Activated naive CD8-positive, alpha-beta T cell treated with anti-CD3 and anti-CD28 coated beads, Interleukin-2, amount 50 U/mL, for 24 hours (primary cell): ENCODE data around the gene ARHGAP27.

Experiments used
- ATAC-seq: fragments of 150-1000 bp; cut with Tn5 transposase; one replicate; pipeline ENCODE4 v1.10.0; 2021
- DNase-seq: peaks from one replicate; pipeline ENCODE4 v3.0.0; 2021
- H3K27ac Mint-ChIP-seq: one replicate; pipeline ENCODE4 v1.8.0; 2021; ENCODE audit warnings: mild to moderate bottlenecking, mixed read lengths
- H3K27me3 Mint-ChIP-seq: one replicate; pipeline ENCODE4 v1.8.0; 2021; ENCODE audit warnings: mixed read lengths
- H3K36me3 Mint-ChIP-seq: one replicate; pipeline ENCODE4 v1.8.0; 2021; ENCODE audit warnings: low read depth, mixed read lengths
- H3K4me1 Mint-ChIP-seq: one replicate; pipeline ENCODE4 v1.8.0; 2021; ENCODE audit warnings: mixed read lengths
- H3K4me3 Mint-ChIP-seq: one replicate; pipeline ENCODE4 v1.8.0; 2021; ENCODE audit warnings: mild to moderate bottlenecking, moderate library complexity, mixed read lengths
- H3K9me3 Mint-ChIP-seq: one replicate; pipeline ENCODE4 v1.8.0; 2021; ENCODE audit warnings: mixed read lengths

ARHGAP27 gene

GRCh38 chr17:45394091-45394490, 38.6 kb downstream of the ARHGAP27 start:
- Mint-ChIP-seq H3K4me3 (no peak overlapping the region), H3K27ac (no peak overlapping the region), H3K36me3 (peaks cover 11% of the 10 kb centered on the region), H3K9me3 (no peaks in the 10 kb centered on the region), H3K4me1 (peaks cover 6% of the 10 kb centered on the region), H3K27me3 (no peaks in the 10 kb centered on the region)
- ATAC-seq: no peak
- DNase-seq: no peak

DNA sequence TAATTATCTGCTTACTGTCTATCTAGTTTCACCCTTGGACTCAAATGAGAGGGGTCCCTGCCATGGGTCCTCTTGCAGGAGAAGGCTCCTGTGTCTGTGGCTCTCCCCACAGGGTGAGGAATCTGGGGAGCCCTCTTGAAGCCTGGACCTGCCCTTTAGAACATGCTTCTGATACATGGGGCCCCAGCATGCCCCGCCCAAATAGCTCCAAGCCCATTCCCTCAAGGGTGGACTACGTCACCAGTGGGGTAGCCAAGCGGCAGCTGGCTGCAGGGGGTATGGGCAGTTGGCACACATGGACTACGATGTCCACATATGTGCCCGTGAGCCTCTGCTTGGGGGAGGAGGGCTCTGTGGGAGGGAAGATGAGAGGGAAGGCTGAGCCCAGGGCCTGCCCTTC, 39.3 kb downstream of the ARHGAP27 start:
- H3K9me3 Mint-ChIP-seq: no peaks in the 10 kb centered on the region
- H3K36me3 Mint-ChIP-seq: peaks cover 11% of the 10 kb centered on the region

DNA sequence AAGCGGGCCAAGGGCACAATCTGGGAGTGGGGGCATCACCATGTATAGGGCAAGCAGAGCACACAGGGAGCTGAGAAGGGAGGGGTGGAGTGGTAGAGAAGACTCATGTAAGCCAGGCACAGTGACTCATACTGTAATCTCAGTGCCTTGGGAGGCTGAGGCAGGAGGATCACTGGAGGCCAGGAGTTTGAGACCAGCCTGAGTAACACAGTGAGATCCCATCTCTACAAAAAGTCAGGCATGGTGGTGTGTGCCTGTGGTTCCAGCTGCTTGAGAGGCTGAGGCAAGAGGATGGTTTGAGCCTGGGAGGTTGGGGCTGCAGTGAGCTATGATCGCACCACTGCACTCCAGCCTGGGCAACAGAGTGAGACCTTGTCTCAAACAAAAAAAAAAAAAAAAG, 40.8 kb downstream of the ARHGAP27 start:
- Mint-ChIP-seq H3K27ac (no peak overlapping the region), H3K36me3 (peaks cover 6% of the 10 kb centered on the region), H3K9me3 (no peaks in the 10 kb centered on the region), H3K27me3 (peaks cover 6% of the 10 kb centered on the region), H3K4me3 (no peak overlapping the region), H3K4me1 (peaks cover 17% of the 10 kb centered on the region)
- no peak for DNase-seq
- no peak for ATAC-seq

More for the DNA sequence above, 39.3 kb downstream of the ARHGAP27 start:
- Mint-ChIP-seq H3K4me3 (no peak overlapping the region), H3K27ac (no peak overlapping the region), H3K27me3 (no peaks in the 10 kb centered on the region), H3K4me1 (peaks cover 13% of the 10 kb centered on the region)
- DNase-seq (no peak), ATAC-seq (no peak)

- ATAC-seq (no peak), DNase-seq (no peak)
- H3K4me1 Mint-ChIP-seq: peaks cover 17% of the 10 kb centered on the region
- no peak overlapping the region for H3K27ac Mint-ChIP-seq
- H3K4me3 Mint-ChIP-seq: no peak overlapping the region
- peaks cover 6% of the 10 kb centered on the region for H3K27me3 Mint-ChIP-seq
- peaks cover 4% of the 10 kb centered on the region for H3K36me3 Mint-ChIP-seq
- H3K9me3 Mint-ChIP-seq: no peaks in the 10 kb centered on the region
These were observed 41.4 kb downstream of the ARHGAP27 start for GRCh38 chr17:45391291-45391690.

- Mint-ChIP-seq H3K27ac (no peak overlapping the region), H3K9me3 (no peaks in the 10 kb centered on the region), H3K4me3 (no peak overlapping the region), H3K27me3 (peaks cover 6% of the 10 kb centered on the region), H3K4me1 (peaks cover 20% of the 10 kb centered on the region), H3K36me3 (no peaks in the 10 kb centered on the region)
- ATAC-seq (no peak), DNase-seq (no peak)
These were observed 43.3 kb downstream of the ARHGAP27 start for GRCh38 chr17:45389354-45389753.

DNA sequence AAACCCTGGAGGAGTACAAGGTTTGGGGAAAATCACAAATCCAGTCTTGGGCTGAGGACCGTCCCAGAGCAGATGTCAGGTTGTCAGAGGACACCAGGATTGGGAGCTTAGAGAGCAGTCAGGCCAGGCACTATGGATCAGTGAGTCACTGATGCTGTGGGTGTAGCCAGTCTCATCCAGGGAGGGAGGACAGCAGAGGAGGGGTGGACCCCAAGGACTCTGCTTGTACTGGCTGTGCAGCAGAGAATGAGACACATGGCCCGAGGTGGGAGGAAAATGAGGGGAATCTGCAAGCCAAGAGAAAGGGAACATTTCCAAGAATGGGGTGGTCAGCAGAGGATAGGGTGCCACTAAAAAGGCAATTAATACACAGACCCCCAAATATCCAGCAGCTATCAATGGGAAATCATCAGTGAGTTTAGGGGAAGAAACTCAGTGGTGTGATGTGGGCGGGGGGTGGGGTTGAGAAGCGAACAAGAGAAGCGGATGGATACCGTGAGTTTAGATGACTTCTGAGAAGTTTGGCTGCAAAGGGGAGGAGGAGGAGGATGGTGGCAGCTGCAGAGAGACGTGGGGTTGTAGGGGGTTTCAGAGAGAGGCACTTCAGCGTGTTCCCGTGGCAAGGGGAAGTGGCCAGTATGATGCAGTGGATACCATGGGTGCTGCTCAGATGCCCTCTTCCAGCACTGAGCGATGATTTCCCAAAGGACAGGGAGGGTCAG, 43.9 kb downstream of the ARHGAP27 start:
- ATAC-seq (no peak), DNase-seq (no peak)
- H3K27me3 Mint-ChIP-seq: peaks cover 6% of the 10 kb centered on the region
- no peaks in the 10 kb centered on the region for H3K9me3 Mint-ChIP-seq
- H3K36me3 Mint-ChIP-seq: no peaks in the 10 kb centered on the region
- no peak overlapping the region for H3K27ac Mint-ChIP-seq
- peaks cover 24% of the 10 kb centered on the region for H3K4me1 Mint-ChIP-seq
- no peak overlapping the region for H3K4me3 Mint-ChIP-seq

GRCh38 chr17:45387739-45388138, 44.9 kb downstream of the ARHGAP27 start:
- DNase-seq (no peak), ATAC-seq (no peak)
- Mint-ChIP-seq H3K36me3 (no peaks in the 10 kb centered on the region), H3K27me3 (peaks cover 9% of the 10 kb centered on the region), H3K9me3 (no peaks in the 10 kb centered on the region), H3K4me1 (peaks cover 28% of the 10 kb centered on the region), H3K27ac (no peak overlapping the region), H3K4me3 (no peak overlapping the region)

DNA sequence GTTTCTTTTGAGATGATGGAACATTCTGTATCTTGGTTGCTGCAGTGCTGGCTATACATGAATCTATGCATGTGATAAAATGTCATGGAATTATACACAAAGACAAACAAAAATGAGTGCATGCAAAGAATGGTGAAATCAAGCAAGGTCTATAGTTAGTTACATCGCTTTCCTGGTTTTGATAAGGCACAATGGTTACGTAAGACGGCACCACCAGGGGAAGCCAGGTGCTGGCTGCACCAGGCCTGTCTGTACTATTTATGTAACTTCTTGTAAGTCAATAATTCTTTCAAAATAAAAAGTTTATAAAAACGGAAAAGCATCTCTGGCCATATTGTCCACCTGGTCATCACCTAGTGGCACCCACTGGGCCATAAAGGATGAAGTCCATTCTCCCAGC, 46.5 kb downstream of the ARHGAP27 start:
- Mint-ChIP-seq H3K27ac (no peak overlapping the region), H3K9me3 (no peaks in the 10 kb centered on the region), H3K27me3 (peaks cover 9% of the 10 kb centered on the region), H3K4me3 (no peak overlapping the region), H3K36me3 (no peaks in the 10 kb centered on the region), H3K4me1 (peaks cover 27% of the 10 kb centered on the region)
- ATAC-seq: no peak
- no peak for DNase-seq

GRCh38 chr17:45385331-45385997, 47.2 kb downstream of the ARHGAP27 start:
- H3K4me3 Mint-ChIP-seq: no peak overlapping the region
- H3K9me3 Mint-ChIP-seq: no peaks in the 10 kb centered on the region
- H3K36me3 Mint-ChIP-seq: no peaks in the 10 kb centered on the region
- peak; percentile 96 for DNase-seq
- H3K27ac Mint-ChIP-seq: peak overlapping the region; percentile 55
- peaks cover 9% of the 10 kb centered on the region for H3K27me3 Mint-ChIP-seq
- peak; percentile 95 for ATAC-seq
- H3K4me1 Mint-ChIP-seq: peaks cover 26% of the 10 kb centered on the region

- ATAC-seq: no peak
These were observed 47.8 kb downstream of the ARHGAP27 start for GRCh38 chr17:45384789-45385262.

GRCh38 chr17:45384047-45384788, 48.5 kb downstream of the ARHGAP27 start:
- no peak overlapping the region for H3K27ac Mint-ChIP-seq
- no peak overlapping the region for H3K4me3 Mint-ChIP-seq
- DNase-seq: no peak
- H3K9me3 Mint-ChIP-seq: no peaks in the 10 kb centered on the region
- H3K27me3 Mint-ChIP-seq: peaks cover 9% of the 10 kb centered on the region
- peaks cover 25% of the 10 kb centered on the region for H3K4me1 Mint-ChIP-seq
- ATAC-seq: no peak
- no peaks in the 10 kb centered on the region for H3K36me3 Mint-ChIP-seq

More at GRCh38 chr17:45384789-45385262, 47.8 kb downstream of the ARHGAP27 start:
- no peak overlapping the region for H3K27ac Mint-ChIP-seq
- H3K36me3 Mint-ChIP-seq: no peaks in the 10 kb centered on the region
- H3K27me3 Mint-ChIP-seq: peaks cover 9% of the 10 kb centered on the region
- no peak for DNase-seq
- peaks cover 26% of the 10 kb centered on the region for H3K4me1 Mint-ChIP-seq
- no peak overlapping the region for H3K4me3 Mint-ChIP-seq
- H3K9me3 Mint-ChIP-seq: no peaks in the 10 kb centered on the region

DNA sequence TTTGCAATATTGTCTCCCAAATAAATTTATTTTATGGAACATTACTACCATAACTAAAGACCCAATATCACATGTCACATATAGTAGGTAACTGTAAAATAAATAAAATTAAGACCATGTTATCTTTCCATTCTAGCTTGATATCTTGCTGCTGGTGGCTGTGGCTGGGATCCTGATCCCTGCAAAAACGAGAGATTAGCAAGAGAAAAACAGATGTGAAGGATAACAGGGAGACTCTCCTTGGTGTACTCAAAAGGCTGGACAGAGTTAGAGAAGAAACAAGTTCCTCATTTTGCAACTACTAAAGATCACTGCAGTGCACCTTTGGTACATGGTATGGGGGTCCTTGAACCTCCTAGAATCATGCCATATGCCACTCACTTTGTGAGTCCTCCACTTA, 49.7 kb downstream of the ARHGAP27 start:
- Mint-ChIP-seq H3K36me3 (no peaks in the 10 kb centered on the region), H3K4me3 (no peak overlapping the region), H3K4me1 (peaks cover 14% of the 10 kb centered on the region), H3K27me3 (peaks cover 6% of the 10 kb centered on the region), H3K27ac (no peak overlapping the region), H3K9me3 (no peaks in the 10 kb centered on the region)
- ATAC-seq: no peak
- DNase-seq: no peak

- Mint-ChIP-seq H3K27ac (no peak overlapping the region), H3K9me3 (no peaks in the 10 kb centered on the region), H3K4me1 (peaks cover 13% of the 10 kb centered on the region), H3K4me3 (no peak overlapping the region), H3K36me3 (no peaks in the 10 kb centered on the region), H3K27me3 (peaks cover 3% of the 10 kb centered on the region)
- DNase-seq (no peak), ATAC-seq (no peak)
These were observed 50.4 kb downstream of the ARHGAP27 start for GRCh38 chr17:45382226-45382625.

DNA sequence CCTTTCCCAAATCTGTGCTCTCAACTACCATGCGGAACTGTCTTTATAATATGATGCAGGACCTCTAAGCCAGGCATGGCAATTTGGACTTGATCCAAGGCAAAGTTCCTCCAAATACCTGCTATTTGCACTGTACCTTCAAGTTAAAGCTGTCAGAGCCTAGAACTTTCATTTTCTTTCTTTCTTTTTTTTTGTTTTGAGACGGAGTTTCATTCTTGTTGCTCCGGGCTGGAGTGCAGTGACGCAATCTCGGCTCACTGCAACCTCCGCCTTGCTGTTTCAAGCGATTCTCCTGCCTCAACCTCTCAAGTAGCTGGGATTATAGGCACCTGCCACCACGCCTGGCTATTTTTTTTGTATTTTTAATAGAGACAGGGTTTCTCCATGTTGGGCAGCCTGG, 51.7 kb downstream of the ARHGAP27 start:
- H3K4me3 Mint-ChIP-seq: no peak overlapping the region
- H3K9me3 Mint-ChIP-seq: no peaks in the 10 kb centered on the region
- H3K27me3 Mint-ChIP-seq: peaks cover 3% of the 10 kb centered on the region
- H3K27ac Mint-ChIP-seq: no peak overlapping the region
- peaks cover 13% of the 10 kb centered on the region for H3K4me1 Mint-ChIP-seq
- no peak for DNase-seq
- ATAC-seq: no peak
- no peaks in the 10 kb centered on the region for H3K36me3 Mint-ChIP-seq
